Fibroblast of skin of right quadriceps (primary cell): ENCODE data around the gene ATP5F1C.

ENCODE experiments used
- DNase-seq: peaks from one replicate; pipeline ENCODE4 v3.0.0-alpha.2; 2013

The ATP5F1C gene

GRCh38 chr10:7853226-7853842, 65.4 kb downstream of the ATP5F1C start:
- no peak for DNase-seq

DNA sequence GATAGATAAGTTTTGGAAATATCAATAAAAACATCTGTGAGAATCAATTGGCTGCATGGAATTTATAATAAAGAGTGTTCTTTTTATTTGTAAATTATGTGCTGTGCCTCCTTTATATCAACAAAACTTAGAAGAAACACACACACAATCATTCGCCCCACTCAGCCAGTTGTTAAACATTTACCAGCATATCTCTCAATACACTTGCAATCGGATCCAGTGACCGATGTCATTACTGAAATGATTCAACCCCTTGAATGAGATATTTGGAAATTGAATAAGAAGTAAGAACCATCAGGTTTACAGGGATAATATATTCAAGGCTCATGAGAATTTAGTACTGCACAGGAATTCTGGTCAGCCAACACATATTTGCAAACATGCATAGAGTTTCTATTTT, 65.9 kb downstream of the ATP5F1C start:
- DNase-seq = no peak

DNA sequence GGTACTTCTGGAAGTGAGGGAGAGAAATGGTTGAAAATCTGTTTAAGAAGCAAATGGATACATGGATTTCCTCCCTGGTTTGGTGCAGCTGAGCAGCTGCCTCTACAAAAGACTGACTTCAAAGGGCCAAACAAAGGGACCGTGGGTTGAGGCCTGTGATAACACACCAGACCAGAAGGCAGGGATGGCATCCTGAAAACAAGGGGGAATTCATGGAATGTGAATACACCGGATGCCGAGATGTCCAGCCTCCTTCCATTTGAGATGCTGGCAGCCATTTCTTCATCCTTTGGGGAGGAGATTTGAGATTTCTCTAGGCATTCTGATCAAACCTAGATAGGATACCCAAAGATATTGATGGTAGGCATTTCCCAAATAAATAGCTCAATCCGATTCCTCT, 67.2 kb downstream of the ATP5F1C start:
- no peak for DNase-seq

- no peak for DNase-seq
These were observed 68.7 kb downstream of the ATP5F1C start for GRCh38 chr10:7856678-7857077.

GRCh38 chr10:7857262-7857661, 69.3 kb downstream of the ATP5F1C start:
- DNase-seq = no peak
